ENCODE results near the gene THRA.
A peak's percentile ranks its signal among the peaks of the same experiment; 100 is the strongest.

The THRA gene

DNA sequence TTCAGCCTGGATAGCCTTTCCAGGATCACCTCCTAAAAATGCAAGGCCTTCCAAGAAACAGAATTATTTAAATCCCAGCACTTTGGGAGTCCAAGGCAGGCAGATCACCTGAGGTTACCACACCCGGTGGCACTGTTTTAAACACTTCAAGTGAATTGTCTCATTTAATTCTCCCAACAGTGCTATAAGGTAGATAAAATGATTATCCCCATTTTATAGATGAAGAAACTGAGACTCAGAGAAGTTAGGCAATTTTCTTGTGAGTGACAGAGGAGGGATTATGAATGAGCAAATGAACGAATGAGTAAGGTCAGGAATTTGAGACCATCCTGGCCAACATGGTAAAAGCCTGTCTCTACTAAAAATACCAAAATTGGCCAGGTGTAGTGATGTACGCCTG, 16.8 kb downstream of the THRA start:
- Mint-ChIP-seq H3K27ac (no peak overlapping the region), H3K4me1 (peaks cover 20% of the 10 kb centered on the region), H3K36me3 (peaks cover 11% of the 10 kb centered on the region), H3K27me3 (no peaks in the 10 kb centered on the region), H3K4me3 (no peak overlapping the region), H3K9me3 (no peaks in the 10 kb centered on the region)
- no peak for ATAC-seq

DNA sequence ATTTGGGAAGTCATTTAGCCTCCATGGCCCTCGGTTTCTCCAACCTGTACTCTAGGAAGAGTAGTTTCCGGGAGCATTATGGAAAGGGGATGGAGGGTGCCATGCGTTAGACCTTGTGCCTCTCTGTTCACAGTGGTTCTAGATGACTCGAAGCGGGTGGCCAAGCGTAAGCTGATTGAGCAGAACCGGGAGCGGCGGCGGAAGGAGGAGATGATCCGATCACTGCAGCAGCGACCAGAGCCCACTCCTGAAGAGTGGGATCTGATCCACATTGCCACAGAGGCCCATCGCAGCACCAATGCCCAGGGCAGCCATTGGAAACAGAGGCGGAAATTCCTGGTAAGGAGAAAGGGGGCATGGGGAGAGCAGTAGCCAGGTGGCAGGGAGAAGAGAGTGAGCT, 21.7 kb downstream of the THRA start:
- H3K36me3 Mint-ChIP-seq: peaks cover 37% of the 10 kb centered on the region
- ATAC-seq: no peak
- H3K9me3 Mint-ChIP-seq: no peaks in the 10 kb centered on the region
- H3K4me3 Mint-ChIP-seq: no peak overlapping the region
- no peak overlapping the region for H3K27ac Mint-ChIP-seq
- H3K27me3 Mint-ChIP-seq: no peaks in the 10 kb centered on the region
- peaks cover 18% of the 10 kb centered on the region for H3K4me1 Mint-ChIP-seq

DNA sequence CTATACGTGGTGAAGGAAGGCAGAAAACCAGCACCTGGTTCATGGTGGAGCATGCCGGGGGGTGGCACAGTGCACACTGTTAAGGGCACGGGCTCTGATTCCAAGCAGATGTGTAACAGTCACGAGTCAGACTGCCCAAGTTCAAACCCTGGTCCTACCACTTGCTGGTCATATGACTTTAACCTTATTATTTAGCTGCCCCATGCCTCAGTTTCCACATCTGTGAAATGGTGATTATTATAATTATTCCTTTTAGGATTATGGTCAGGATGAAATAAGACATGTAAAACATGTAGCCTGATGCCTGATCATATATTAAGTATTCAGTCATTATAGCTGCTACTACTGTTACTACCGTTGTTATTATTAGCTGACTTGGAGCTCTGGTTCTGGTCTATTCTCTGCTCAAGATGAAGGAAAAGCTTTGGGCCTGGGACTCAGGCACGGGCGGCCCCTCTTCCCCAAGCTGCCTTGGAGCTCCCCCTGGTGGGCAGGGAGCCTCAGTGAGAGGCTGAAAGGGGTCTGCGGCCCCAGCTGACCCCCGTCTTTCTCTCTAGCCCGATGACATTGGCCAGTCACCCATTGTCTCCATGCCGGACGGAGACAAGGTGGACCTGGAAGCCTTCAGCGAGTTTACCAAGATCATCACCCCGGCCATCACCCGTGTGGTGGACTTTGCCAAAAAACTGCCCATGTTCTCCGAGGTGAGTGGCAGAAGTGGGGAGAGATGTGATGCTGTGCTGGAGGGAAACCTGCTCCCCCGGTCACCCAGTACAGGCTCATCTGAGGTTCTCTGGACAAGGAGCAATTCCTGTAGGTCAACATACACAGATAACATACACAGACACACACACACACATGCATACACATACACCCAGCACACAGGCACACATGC, 23.6 kb downstream of the THRA start:
- Mint-ChIP-seq H3K36me3 (peaks cover 40% of the 10 kb centered on the region), H3K27ac (peak overlapping the region; percentile 1), H3K27me3 (no peaks in the 10 kb centered on the region), H3K4me3 (no peak overlapping the region), H3K9me3 (no peaks in the 10 kb centered on the region), H3K4me1 (peaks cover 18% of the 10 kb centered on the region)
- ATAC-seq: peak; percentile 68

DNA sequence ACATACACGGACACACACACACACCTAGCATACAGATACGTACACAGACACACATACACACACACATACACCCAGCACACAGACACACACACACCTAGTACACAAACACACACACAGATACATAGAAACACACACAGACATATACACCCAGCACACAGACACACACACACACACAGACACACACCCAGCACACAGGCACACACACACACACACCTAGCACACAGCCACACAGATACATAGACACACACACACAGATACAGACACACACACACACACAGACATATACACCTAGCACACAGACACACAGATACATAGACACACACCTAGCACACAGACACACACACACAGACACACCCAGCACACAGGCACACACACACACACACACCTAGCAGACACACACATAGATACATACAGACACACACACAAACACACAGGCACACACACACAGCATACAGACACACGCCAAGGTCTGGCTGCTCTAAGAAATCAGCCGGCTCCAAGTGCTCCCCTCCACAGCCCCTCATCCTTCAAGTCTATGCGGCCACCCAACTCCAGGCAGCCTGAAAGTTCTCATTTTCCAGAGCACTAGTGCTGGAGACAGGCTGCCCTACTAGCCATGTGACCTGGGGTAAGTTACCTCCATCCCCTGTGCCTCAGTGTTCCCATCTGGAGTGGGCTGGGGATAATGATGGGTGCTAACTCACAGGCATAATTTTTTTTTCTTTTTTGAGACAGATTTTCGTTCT, 24.5 kb downstream of the THRA start:
- H3K27me3 Mint-ChIP-seq: no peaks in the 10 kb centered on the region
- H3K27ac Mint-ChIP-seq: peak overlapping the region; percentile 1
- peaks cover 40% of the 10 kb centered on the region for H3K36me3 Mint-ChIP-seq
- peaks cover 18% of the 10 kb centered on the region for H3K4me1 Mint-ChIP-seq
- no peak overlapping the region for H3K4me3 Mint-ChIP-seq
- ATAC-seq: no peak
- no peaks in the 10 kb centered on the region for H3K9me3 Mint-ChIP-seq

DNA sequence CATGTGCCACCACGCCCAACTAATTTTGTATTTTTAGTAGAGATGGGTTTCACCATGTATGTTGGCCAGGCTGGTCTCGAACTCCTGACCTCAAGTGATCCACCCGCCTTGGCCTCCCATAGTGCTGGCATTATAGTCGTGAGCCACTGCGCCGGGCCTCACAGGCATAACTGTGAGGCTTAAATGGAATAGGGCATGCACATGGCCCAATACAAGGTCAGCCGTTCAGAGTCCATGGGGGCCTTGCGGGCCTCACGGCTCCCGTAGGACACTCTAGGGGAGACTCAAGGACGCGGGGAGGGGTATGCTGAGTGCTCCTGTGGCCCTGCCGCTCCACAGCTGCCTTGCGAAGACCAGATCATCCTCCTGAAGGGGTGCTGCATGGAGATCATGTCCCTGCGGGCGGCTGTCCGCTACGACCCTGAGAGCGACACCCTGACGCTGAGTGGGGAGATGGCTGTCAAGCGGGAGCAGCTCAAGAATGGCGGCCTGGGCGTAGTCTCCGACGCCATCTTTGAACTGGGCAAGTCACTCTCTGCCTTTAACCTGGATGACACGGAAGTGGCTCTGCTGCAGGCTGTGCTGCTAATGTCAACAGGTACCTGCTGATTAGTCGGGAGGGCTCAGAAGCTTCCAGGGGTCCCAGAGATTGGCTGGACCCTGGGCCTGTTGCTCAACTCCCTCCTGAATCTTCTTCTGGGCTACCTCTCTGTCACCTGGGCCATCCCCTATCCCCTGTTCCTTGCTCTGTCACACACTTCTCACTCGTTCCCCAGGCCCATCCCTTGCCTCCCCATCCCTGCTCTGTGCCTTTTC, 25.3 kb downstream of the THRA start:
- H3K4me3 Mint-ChIP-seq: no peak overlapping the region

DNA sequence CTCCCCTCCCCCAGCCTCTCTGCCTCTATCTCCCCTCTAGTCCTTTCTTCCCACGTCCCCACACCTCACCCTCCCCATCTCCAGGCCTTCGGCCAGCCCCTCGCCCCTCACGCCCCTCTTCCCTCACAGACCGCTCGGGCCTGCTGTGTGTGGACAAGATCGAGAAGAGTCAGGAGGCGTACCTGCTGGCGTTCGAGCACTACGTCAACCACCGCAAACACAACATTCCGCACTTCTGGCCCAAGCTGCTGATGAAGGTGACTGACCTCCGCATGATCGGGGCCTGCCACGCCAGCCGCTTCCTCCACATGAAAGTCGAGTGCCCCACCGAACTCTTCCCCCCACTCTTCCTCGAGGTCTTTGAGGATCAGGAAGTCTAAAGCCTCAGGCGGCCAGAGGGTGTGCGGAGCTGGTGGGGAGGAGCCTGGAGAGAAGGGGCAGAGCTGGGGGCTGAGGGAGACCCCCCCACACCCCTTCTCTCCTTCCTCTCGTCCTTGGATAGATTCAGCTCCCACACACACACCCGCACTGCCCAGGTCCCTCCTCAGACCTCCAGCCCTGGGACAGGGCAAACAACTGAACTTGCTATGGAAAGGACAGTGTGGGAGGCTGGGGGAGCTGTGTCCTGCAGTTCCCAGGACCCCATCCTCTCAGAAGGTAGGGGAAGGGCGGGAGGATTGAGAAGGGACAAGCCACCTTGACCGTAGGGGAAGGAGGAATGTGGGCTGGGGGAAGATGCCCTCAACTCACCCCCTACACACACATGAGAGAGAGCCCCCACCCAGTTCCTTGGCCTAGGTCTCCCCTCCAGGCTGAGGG, 26.5 kb downstream of the THRA start:
- H3K27ac Mint-ChIP-seq: peak overlapping the region; percentile 27
- H3K4me1 Mint-ChIP-seq: peaks cover 13% of the 10 kb centered on the region
- peaks cover 43% of the 10 kb centered on the region for H3K36me3 Mint-ChIP-seq
- H3K9me3 Mint-ChIP-seq: no peaks in the 10 kb centered on the region
- no peak for ATAC-seq
- H3K4me3 Mint-ChIP-seq: no peak overlapping the region
- H3K27me3 Mint-ChIP-seq: no peaks in the 10 kb centered on the region

More for the DNA sequence above, 25.3 kb downstream of the THRA start:
- Mint-ChIP-seq H3K27ac (peak overlapping the region; percentile 27), H3K4me1 (peaks cover 18% of the 10 kb centered on the region), H3K9me3 (no peaks in the 10 kb centered on the region), H3K36me3 (peaks cover 40% of the 10 kb centered on the region), H3K27me3 (no peaks in the 10 kb centered on the region)
- no peak for ATAC-seq

DNA sequence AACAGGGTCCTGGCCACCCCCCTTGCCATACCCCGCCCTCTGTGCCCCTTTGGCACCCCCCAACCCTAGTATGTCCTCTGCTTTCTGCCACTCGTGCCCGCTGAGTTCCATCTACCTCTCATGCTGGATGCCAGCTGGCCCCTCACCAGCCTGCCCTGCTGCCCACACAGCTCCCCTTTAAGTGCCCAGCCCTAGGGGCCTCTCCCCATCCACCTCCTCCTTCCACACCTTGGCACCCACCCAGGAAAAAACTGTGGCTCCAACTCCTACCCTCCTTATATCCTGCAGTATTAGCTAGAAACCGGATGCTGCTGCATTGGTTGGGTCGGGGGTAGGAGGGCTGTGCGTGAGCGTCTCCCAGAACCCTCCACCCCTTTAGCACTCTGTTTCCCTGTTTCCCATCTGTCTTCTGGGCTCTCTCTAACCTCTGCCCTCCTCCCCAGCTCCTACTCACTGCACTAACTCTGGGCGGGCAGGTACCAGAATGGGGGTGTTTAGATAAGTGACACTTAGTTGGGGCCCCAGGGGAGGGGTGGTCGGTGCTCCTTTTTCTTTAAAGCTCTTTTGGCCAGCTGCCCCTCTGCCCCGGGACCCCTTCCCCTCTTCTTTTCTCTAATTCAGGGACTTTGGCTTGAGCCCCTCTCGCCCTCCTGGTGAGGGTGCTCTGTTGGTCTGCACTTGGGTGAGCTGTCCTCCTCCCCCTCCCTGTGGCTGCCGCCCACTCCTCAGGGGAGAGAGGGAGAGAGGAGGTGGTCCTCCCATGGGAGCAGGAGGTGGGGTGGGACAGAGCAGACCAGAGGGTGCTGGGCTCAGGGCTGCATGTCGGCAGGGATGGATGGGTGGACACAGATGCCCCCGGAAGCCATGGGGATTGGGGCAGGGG, 27.7 kb downstream of the THRA start:
- no peaks in the 10 kb centered on the region for H3K27me3 Mint-ChIP-seq
- H3K36me3 Mint-ChIP-seq: peaks cover 39% of the 10 kb centered on the region
- no peak overlapping the region for H3K27ac Mint-ChIP-seq
- ATAC-seq: no peak
- H3K4me1 Mint-ChIP-seq: peaks cover 20% of the 10 kb centered on the region
- H3K4me3 Mint-ChIP-seq: no peak overlapping the region
- no peaks in the 10 kb centered on the region for H3K9me3 Mint-ChIP-seq

DNA sequence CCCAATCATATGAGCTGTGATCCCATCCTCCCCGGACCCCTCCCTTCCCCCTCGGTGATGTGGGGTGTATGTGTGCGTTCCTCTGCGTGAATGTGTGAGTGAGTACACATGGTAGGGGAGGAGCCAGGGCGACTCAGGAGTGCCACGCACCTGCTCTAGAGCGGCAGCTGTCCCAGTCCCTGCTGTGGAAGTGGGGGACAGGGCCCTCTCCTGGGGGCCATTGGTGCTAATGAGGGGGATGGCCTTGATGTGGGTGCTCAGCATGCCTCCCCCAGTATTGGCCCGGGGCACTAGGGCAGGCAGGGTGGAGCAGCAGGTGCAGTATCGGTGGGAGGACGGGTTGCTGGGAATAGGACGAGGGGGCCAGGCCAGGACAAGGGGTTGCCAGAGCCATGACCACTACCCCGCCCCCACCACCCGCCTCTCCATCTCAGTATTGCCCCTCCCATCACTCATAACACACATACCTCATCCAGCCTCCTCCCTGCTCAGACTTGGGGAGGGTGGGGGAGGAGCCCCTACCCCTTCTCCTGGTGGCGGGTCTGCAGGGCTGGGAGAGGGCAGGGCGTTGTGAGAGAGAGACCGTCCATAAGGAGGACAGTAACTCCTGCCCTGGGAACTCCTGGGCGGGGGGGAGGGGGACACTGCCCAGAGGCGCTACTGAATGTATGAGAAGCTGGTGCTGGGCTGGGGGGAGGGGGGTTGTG, 29.1 kb downstream of the THRA start:
- no peaks in the 10 kb centered on the region for H3K27me3 Mint-ChIP-seq
- H3K4me3 Mint-ChIP-seq: no peak overlapping the region
- H3K9me3 Mint-ChIP-seq: no peaks in the 10 kb centered on the region
- peaks cover 25% of the 10 kb centered on the region for H3K4me1 Mint-ChIP-seq
- H3K36me3 Mint-ChIP-seq: peaks cover 51% of the 10 kb centered on the region
- no peak for ATAC-seq
- no peak overlapping the region for H3K27ac Mint-ChIP-seq

DNA sequence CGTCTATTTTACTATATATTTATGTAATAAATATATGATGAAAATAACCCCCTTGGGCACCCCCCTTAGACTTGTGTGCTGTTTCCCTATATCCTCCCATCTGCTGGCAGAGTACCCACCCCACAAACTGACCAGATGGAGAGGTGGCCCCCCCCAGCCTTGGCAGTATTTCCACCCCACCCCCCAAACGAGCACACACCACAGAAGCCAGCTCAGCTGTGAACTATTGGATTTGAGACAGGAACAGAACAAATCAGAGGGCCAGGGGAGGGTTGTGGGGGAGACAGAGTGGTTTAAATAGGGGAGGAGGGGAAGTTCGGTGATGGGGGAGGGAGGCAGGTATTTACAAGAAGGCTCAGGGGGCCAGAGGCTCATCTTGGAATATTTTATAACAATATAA, 29.8 kb downstream of the THRA start:
- Mint-ChIP-seq H3K27ac (no peak overlapping the region), H3K27me3 (no peaks in the 10 kb centered on the region), H3K9me3 (no peaks in the 10 kb centered on the region), H3K4me1 (peaks cover 27% of the 10 kb centered on the region), H3K36me3 (peaks cover 47% of the 10 kb centered on the region), H3K4me3 (no peak overlapping the region)
- no peak for ATAC-seq

DNA sequence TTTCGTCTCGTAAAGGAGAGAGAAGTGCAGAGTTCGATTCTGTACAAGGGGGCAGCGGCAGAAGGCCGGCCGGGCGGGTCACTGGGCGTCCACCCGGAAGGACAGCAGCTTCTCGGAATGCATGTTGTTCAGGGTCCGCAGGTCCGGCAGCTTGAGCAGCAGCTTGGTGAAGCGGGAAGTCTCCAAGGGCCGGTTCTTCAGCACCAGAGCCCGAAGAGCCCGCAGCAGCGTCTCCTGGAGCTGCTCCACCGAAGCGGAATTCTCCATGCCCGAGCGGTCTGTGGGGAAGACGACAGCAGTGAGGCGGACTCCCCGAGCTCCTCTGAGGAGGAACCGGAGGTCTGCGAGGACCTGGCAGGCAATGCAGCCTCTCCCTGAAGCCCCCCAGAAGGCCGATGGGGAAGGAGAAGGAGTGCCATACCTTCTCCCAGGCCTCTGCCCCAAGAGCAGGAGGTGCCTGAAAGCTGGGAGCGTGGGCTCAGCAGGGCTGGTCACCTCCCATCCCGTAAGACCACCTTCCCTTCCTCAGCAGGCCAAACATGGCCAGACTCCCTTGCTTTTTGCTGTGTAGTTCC, 30.3 kb downstream of the THRA start:
- Mint-ChIP-seq H3K9me3 (no peaks in the 10 kb centered on the region), H3K27ac (no peak overlapping the region), H3K27me3 (no peaks in the 10 kb centered on the region), H3K4me1 (peaks cover 32% of the 10 kb centered on the region), H3K36me3 (peaks cover 47% of the 10 kb centered on the region), H3K4me3 (no peak overlapping the region)
- no peak for ATAC-seq

DNA sequence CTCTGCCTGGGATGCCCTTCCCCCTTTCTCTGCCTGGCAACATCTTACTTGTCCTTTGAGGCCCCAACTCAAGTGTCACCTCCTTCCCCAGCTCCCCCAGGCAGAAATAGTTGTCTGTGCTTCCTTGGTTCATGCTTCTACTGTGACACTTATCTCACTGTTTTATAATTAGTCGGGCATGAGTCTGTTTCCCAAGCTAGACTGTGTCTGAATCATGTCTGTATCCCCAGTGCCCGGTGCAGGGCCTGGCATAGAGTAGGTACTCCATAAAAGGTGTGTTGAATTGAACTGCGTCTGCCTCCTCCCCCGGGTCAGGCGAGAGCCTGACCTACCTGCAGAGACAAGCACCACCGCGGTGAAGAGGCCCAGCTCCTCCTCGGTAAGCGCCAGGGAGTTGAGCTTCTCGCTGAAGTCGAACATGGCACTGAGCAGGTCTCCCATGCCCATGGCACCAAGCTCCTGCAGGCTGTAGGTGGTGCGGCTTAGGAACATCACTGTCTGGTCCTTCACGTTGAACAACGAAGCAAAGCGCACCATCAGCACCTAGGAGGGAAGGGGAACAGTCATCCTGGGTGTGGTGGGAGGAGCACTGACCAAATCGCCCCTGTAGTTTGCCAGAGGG, 30.9 kb downstream of the THRA start:
- Mint-ChIP-seq H3K4me3 (no peak overlapping the region), H3K4me1 (peaks cover 38% of the 10 kb centered on the region), H3K9me3 (peaks cover 2% of the 10 kb centered on the region), H3K27me3 (no peaks in the 10 kb centered on the region), H3K36me3 (peaks cover 42% of the 10 kb centered on the region), H3K27ac (no peak overlapping the region)
- no peak for ATAC-seq

DNA sequence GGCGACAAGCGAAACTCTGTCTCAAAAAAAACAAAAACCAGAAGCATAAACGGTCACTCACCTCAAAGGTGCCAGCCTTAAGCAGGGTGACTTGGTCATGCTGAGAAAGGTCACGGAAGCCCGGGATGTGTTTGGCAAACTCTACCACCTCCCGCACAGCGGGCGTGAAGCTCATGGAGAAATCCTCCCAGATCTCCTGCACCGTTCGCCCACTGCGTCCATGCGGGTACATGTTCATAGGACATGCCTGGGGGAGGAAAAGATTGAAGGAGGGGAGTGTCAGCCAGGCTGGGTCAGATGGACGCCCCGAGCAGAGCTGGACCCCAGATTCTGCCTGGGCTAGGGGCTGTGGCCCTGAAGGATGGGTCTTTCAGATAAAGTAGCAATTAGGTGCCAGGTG, 32.1 kb downstream of the THRA start:
- peaks cover 3% of the 10 kb centered on the region for H3K9me3 Mint-ChIP-seq
- peaks cover 30% of the 10 kb centered on the region for H3K36me3 Mint-ChIP-seq
- no peak for ATAC-seq
- H3K27me3 Mint-ChIP-seq: no peaks in the 10 kb centered on the region
- H3K4me3 Mint-ChIP-seq: no peak overlapping the region
- peaks cover 50% of the 10 kb centered on the region for H3K4me1 Mint-ChIP-seq
- peak overlapping the region; percentile 91 for H3K27ac Mint-ChIP-seq

All from stimulated activated memory B cell treated with anti-CD40 and anti-IgM and Interleukin-4, amounts not matched to agents 10 μg/mL and 1 μg/mL and 100 μg/mL, for 72 hours (primary cell).